Right cardiac atrium (tissue), 5 donors: Measurements from ENCODE around the gene KLHL26. TPM values are rescaled to one million over a fixed set of nuclear protein-coding genes. Genes with fewer than 3 reads are reported as not detected.
"Not testable (repeated sequence)": the region's sequence is repeated elsewhere in the genome, so short reads cannot be mapped to it uniquely, and the experiment has no call there.

ENCODE experiments used
- ATAC-seq, 2 donors: fragments of 200-7000 bp; cut with Tn5 transposase; one replicate each; pipeline versions ENCODE4 v1.8.0 to v1.9.1; 2020; ENCODE audit warnings: moderate library complexity in 2 of 2, mild to moderate bottlenecking in 1 of 2
- DNase-seq, 3 donors: peaks; one replicate each; pipeline ENCODE4 v3.0.0-alpha.2; 2020
- H3K27ac ChIP-seq: one replicate; pipeline ENCODE4 v1.5.1; 2013; ENCODE audit warnings: mild to moderate bottlenecking, low read length, control low read depth, moderate library complexity
- H3K27me3 ChIP-seq: one replicate; pipeline ENCODE4 v1.6.1; 2013; ENCODE audit not compliant: control insufficient read depth, insufficient read depth
- H3K4me1 ChIP-seq: one replicate; pipeline ENCODE4 v1.6.1; 2013; ENCODE audit warnings: low read length; ENCODE audit not compliant: control insufficient read depth, insufficient read depth
- H3K4me3 ChIP-seq: one replicate; pipeline ENCODE4 v1.5.1; 2013; ENCODE audit warnings: low read length, control low read depth
- H3K9me3 ChIP-seq: one replicate; pipeline ENCODE4 v1.6.1; 2013; ENCODE audit warnings: low read length; ENCODE audit not compliant: control insufficient read depth
- WGBS: extraction: QIAGEN DNeasy Blood & Tissue Kit; methylation state at CpG from one replicate; pipeline ENCODE4 v1.1.7; 2013; 5-methylcytosine and 5-hydroxymethylcytosine counted together
- intact Hi-C, 4 donors: fragments of 100-400 bp; cut with DNase I; formaldehyde crosslinking; loops; one replicate each; pipeline versions ENCODE4 v1.11.0 to v1.14.0; 2022 to 2023
- long read RNA-seq, 4 donors: library from polyadenylated mRNA; unstranded; transcript quantifications; one replicate each; pipeline ENCODE4 v2.0.0, GENCODE V29; 2020 to 2021
- polyA plus RNA-seq: library from polyadenylated mRNA; stranded (reverse); fragments of 200-250 nt; gene quantifications from one replicate; pipeline ENCODE4 v1.2.3, GENCODE V29; 2013
- total RNA-seq, 4 donors: library from RNA; stranded (reverse); fragmentation: NEBNext Ultra II Directional; extraction: Animal tissue kit (Norgen Biotek cat#: 25700); gene quantifications; one replicate each; pipeline ENCODE4 v1.2.1, GENCODE V29; 2021
- donor health status: healthy with polysubstance abuse.
- donor health status: DM: no; HTN: yes; CAD: no.
- donor health status: DM: no; HTN: no; CAD: no.
- donor health status: DM: no; HTN: yes; CAD: no; lungs with severe emphysema.
- donor health status: DM: yes; HTN: yes; CAD: no.

Gene KLHL26
- 10 to 100 TPM in 1 of 4 donors, 1 to 10 TPM in 3; 8.9 to 14.4 (median 9.3) TPM for total RNA-seq
- polyA plus RNA-seq, result 5.1 TPM
- long read RNA-seq, donor 1, full-length matches to known transcripts, result 20 of 30 reads
- long read RNA-seq, donor 1, partial matches to known transcripts, result 0 of 30 reads
- long read RNA-seq, donor 1, other reads (novel, unspliced or antisense), result 10 of 30 reads
- long read RNA-seq, donor 2, full-length matches to known transcripts, result 15 of 25 reads
- long read RNA-seq, donor 2, partial matches to known transcripts, result 2 of 25 reads
- long read RNA-seq, donor 2, other reads (novel, unspliced or antisense), result 8 of 25 reads
- long read RNA-seq, donor 3, full-length matches to known transcripts, result 11 of 21 reads
- long read RNA-seq, donor 3, partial matches to known transcripts, result 0 of 21 reads
- long read RNA-seq, donor 3, other reads (novel, unspliced or antisense), result 10 of 21 reads
- long read RNA-seq, donor 4, full-length matches to known transcripts, result 12 of 18 reads
- long read RNA-seq, donor 4, partial matches to known transcripts, result 0 of 18 reads
- long read RNA-seq, donor 4, other reads (novel, unspliced or antisense), result 6 of 18 reads

GRCh38 chr19:18636969-18637629, at the start of gene KLHL26:
TSS of gene KLHL26 (plus strand) at chr19:18637028. CDS start at chr19:18637055, 27 bp downstream.
- H3K4me1 ChIP-seq, result no peaks in the 10 kb centered on the region
- DNase-seq, result no peak
- intact Hi-C loops, result no loop called here
- H3K27ac ChIP-seq, result peak within 1 kb of the TSS; percentile 55
- H3K4me3 ChIP-seq, result peak within 1 kb of the TSS; percentile 75
- ATAC-seq, result peak; percentile 0
- no peaks in the 10 kb centered on the region for H3K27me3 ChIP-seq
- H3K9me3 ChIP-seq, result no peaks in the 10 kb centered on the region
- WGBS, result 7% methylated on average over 47 of the region's 47 CpGs

- no peak for ATAC-seq
- intact Hi-C loops, result loop anchor here in 2 of 4 donors (5.0 to 10.0 kb wide), 2 partner anchors 123 to 260 kb away; no protein-coding TSS in a partner anchor
- 92% methylated on average over 12 of the region's 12 CpGs for WGBS
- H3K9me3 ChIP-seq, result no peaks in the 10 kb centered on the region
- no peak overlapping the region for H3K27ac ChIP-seq
- H3K27me3 ChIP-seq, result no peaks in the 10 kb centered on the region
- DNase-seq, result peak in 1 of 3 donors; percentile 19
- no peak overlapping the region for H3K4me3 ChIP-seq
- peaks cover 5% of the 10 kb centered on the region for H3K4me1 ChIP-seq
Measured at GRCh38 chr19:18587561-18587960, 49.3 kb upstream of the KLHL26 start.

- DNase-seq (peak in 1 of 3 donors; percentile 14), ATAC-seq (no peak)
- Histone ChIP-seq H3K4me3 (peak overlapping the region; percentile 51), H3K4me1 (peaks cover 5% of the 10 kb centered on the region), H3K9me3 (no peaks in the 10 kb centered on the region), H3K27ac (peak overlapping the region; percentile 76), H3K27me3 (no peaks in the 10 kb centered on the region)
- WGBS, result 24% methylated on average over 16 of the region's 16 CpGs
- intact Hi-C loops, result loop anchor here in 2 of 4 donors (5.0 to 10.0 kb wide), 2 partner anchors 123 to 259 kb away; no protein-coding TSS in a partner anchor
Measured at GRCh38 chr19:18587962-18588610, 48.7 kb upstream of the KLHL26 start.

GRCh38 chr19:18588611-18589379, 48.0 kb upstream of the KLHL26 start, which contains the start of gene REX1BD:
TSS of gene REX1BD (plus strand) at chr19:18588798. CDS start at chr19:18588802, 4 bp downstream.
- H3K4me3 ChIP-seq, result peak within 1 kb of the TSS; percentile 51
- peak; percentile 90 to 96 (median 96) for DNase-seq
- no peaks in the 10 kb centered on the region for H3K27me3 ChIP-seq
- WGBS, result under 1% methylated on average over 72 of the region's 72 CpGs
- peaks cover 5% of the 10 kb centered on the region for H3K4me1 ChIP-seq
- H3K9me3 ChIP-seq, result no peaks in the 10 kb centered on the region
- H3K27ac ChIP-seq, result peak within 1 kb of the TSS; percentile 76
- peak; percentile 93 for ATAC-seq
- intact Hi-C loops, result loop anchor here in 2 of 4 donors (5.0 to 10.0 kb wide), 2 partner anchors 124 to 259 kb away; no protein-coding TSS in a partner anchor

GRCh38 chr19:18589380-18590272, 47.2 kb upstream of the KLHL26 start:
- intact Hi-C loops, result loop anchor here (5.0 to 10.0 kb wide), 3 partner anchors 85 to 258 kb away; no protein-coding TSS in a partner anchor
- DNase-seq, result peak; percentile 75 to 88 (median 87)
- H3K27me3 ChIP-seq, result no peaks in the 10 kb centered on the region
- no peaks in the 10 kb centered on the region for H3K9me3 ChIP-seq
- peak; percentile 68 to 70 for ATAC-seq
- peak overlapping the region; percentile 76 for H3K27ac ChIP-seq
- 10% methylated on average over 52 of the region's 52 CpGs for WGBS
- H3K4me3 ChIP-seq, result peak overlapping the region; percentile 51
- H3K4me1 ChIP-seq, result peaks cover 5% of the 10 kb centered on the region

- ATAC-seq, result no peak
- peaks cover 5% of the 10 kb centered on the region for H3K4me1 ChIP-seq
- no peaks in the 10 kb centered on the region for H3K27me3 ChIP-seq
- peak in 2 of 3 donors; percentile 76 to 78 for DNase-seq
- H3K9me3 ChIP-seq, result no peaks in the 10 kb centered on the region
- no peak overlapping the region for H3K27ac ChIP-seq
- intact Hi-C loops, result loop anchor here (5.0 to 10.0 kb wide), 2 partner anchors 84 to 257 kb away; no protein-coding TSS in a partner anchor
- 75% methylated on average over 40 of the region's 40 CpGs for WGBS
- no peak overlapping the region for H3K4me3 ChIP-seq
Measured at GRCh38 chr19:18590273-18591272, 46.3 kb upstream of the KLHL26 start.

GRCh38 chr19:18591735-18592385, 45.0 kb upstream of the KLHL26 start:
- DNase-seq (peak in 1 of 3 donors; percentile 41), ATAC-seq (no peak)
- H3K27me3 ChIP-seq, result no peaks in the 10 kb centered on the region
- intact Hi-C loops, result loop anchor here (5.0 to 10.0 kb wide), 2 partner anchors 83 to 255 kb away; no protein-coding TSS in a partner anchor
- H3K27ac ChIP-seq, result no peak overlapping the region
- WGBS, result 92% methylated on average over 22 of the region's 22 CpGs
- H3K9me3 ChIP-seq, result no peaks in the 10 kb centered on the region
- no peak overlapping the region for H3K4me3 ChIP-seq
- H3K4me1 ChIP-seq, result peaks cover 5% of the 10 kb centered on the region

- not testable (repeated sequence) for H3K27ac ChIP-seq, ATAC-seq, H3K9me3 ChIP-seq, H3K4me3 ChIP-seq, H3K27me3 ChIP-seq, H3K4me1 ChIP-seq
- intact Hi-C loops, result loop anchor here (5.0 to 10.0 kb wide), 2 partner anchors 82 to 255 kb away; no protein-coding TSS in a partner anchor
- WGBS, result 80% methylated on average over 5 of the region's 5 CpGs
- peak in 1 of 3 donors; percentile 33 for DNase-seq
Measured at GRCh38 chr19:18592732-18593131, 44.1 kb upstream of the KLHL26 start.
